GM23248 (cell line): ENCODE results near the gene NEU4.

Experiments used
- EZH2 ChIP-seq: fragments of 200-600 bp; sonication (generic); IDR thresholded peaks from 2 replicates; pipeline ENCODE4 v1.6.1; 2018; ENCODE audit warnings: antibody characterized with exemption, mild to moderate bottlenecking; ENCODE audit not compliant: insufficient read depth, poor library complexity, severe bottlenecking
- EZH2phosphoT487 ChIP-seq: fragments of 200-600 bp; sonication (generic); IDR thresholded peaks from 2 replicates; pipeline ENCODE4 v1.6.1; 2018; ENCODE audit warnings: antibody characterized with exemption, moderate library complexity, mild to moderate bottlenecking, low read depth; ENCODE audit not compliant: insufficient read depth

DNA sequence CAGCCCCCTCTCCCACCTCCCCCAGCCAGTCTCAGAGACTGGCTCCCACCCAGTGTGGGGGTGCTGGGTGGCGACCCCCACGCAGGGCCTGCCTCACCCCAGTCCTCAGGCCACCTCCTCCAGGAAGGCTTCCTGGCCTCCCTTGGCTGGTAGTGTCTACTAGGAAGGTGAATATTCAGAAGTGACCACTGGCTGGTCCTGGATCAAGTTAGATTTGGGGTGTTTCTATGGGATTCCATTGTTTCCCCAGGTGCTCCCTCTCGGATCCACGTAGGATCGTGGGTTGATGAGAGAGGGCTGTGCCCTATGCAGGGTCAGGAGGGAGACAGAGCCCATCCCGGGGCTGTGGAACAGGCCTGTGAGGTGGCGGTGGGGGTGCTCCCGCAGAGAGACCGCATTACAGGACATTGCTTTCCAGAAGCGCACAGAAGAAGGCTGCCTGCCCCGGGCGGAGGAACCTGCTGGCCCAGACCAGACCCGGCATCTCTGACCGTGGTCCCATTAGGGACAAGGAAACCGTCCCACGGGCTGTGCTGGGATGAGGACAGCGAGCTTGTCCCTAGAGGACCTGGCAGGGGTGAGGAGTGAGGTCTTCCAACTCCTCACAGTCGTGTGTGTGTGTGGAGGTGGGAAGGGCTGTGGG is 46.4 kb downstream of the NEU4 start:
- TF ChIP-seq EZH2 (no peak), EZH2phosphoT487 (no peak)
